NB4 (cell line): ENCODE results near the gene SEMA6B.

Source experiments
- DNase-seq: peaks from one replicate; pipeline ENCODE4 v3.0.0; 2010; ENCODE audit warnings: low read depth
- H3K4me3 ChIP-seq: one replicate; pipeline ENCODE4 v1.5.1; 2011; ENCODE audit warnings: mild to moderate bottlenecking, low read depth, low read length, moderate library complexity
- CTCF ChIP-seq: IDR thresholded peaks from one replicate; pipeline ENCODE4 v1.5.1; 2012; ENCODE audit warnings: low read depth, low read length
- MYC ChIP-seq: IDR thresholded peaks from 2 replicates; pipeline ENCODE4 v1.6.1; 2011; ENCODE audit warnings: low read depth, low read length
- POLR2A ChIP-seq: IDR thresholded peaks from 2 replicates; pipeline ENCODE4 v1.6.1; 2011; ENCODE audit warnings: mild to moderate bottlenecking; ENCODE audit not compliant: insufficient read length; ENCODE audit errors: extremely low read depth
- TF ChIP-seq, protein P1 (sequence below): IDR thresholded peaks from 2 replicates; pipeline ENCODE4 v1.6.1; 2011; ENCODE audit warnings: low read depth, low read length

Gene SEMA6B

DNA sequence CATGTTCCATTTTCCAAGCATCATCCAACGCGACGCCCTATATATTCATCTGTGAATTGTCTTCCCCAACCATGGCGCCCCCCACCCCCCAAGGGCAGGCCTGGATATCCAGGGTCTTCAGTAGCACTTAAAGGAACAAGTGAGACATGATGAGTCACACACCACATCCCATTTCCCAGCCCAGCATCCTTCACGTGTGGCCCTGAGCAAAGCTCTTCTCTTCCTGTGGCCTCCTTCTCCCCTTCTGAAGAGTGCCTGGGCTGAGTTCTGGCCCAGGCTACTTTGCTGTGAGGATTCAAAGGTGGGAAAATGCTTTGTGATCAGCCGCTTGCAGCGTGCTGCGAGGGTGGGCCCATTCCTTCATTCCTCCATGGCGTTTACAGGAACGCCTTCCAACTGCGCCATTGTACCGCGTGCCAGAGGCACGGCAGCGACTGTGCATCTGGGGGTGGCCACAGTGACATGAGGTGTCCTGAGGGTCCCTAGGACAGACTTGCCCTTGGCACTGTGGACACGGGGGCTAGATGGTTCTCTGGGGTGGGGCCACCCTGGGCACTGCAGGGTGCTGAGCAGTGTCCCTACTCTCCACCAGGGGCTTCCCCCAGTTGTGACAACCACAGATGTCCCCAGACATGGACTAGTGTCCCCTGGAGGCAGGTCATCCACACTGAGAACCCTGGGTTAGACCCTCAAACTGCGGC, 52.9 kb downstream of the SEMA6B start:
- no peak for TF ChIP-seq POLR2A
- TF ChIP-seq, protein P1, sequence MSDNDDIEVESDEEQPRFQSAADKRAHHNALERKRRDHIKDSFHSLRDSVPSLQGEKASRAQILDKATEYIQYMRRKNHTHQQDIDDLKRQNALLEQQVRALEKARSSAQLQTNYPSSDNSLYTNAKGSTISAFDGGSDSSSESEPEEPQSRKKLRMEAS, result no peak
- TF ChIP-seq MYC, result no peak
- TF ChIP-seq CTCF, result no peak
- no peak overlapping the region for H3K4me3 ChIP-seq
- peak; percentile 73 for DNase-seq

DNA sequence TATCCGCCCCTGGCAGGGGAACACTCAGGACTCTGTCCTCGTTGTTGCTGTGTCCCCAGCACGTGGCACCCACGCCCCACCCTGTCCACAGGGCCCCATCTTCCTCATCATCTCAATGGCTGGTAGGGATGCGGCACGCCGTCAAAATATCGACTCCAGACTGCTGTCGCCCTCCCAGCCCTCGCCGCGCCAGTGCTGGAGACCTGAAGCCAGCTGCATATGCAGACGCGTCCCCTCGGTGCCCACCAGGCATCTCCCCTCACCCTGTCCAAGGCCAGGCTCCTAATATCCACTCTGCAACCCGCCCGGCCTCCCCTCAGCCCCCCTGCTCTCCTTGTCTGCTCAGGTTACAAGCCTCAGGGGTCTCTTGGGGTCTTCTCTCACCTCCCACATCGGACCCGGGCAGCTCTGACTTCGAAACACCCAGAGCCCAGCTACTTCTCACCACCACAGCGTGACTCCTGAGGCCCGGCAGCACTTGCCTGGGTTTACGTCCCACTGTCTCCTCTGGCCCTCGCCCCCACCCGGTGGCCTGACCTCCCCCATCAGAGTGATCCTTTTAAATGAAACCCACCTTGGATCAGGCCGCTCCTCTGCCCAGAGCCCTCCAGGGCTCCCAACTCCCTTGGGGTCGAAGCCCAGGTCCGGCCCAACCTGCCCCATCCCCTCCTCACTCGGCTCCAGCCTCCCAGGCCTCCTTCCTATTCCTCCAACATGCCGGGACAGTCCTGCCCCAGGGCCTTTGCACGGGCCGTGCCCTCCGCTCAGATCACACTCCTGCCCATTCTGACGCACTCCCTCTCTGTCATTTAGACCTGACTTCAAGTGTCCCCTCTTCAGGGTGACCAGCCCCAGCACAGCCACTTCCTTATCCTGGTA, 53.7 kb downstream of the SEMA6B start:
- no peak for DNase-seq
- TF ChIP-seq MYC (no peak), POLR2A (no peak), CTCF (no peak)
- TF ChIP-seq, protein P1, result no peak
- H3K4me3 ChIP-seq, result no peak overlapping the region

- TF ChIP-seq CTCF (no peak), POLR2A (no peak), MYC (no peak)
- TF ChIP-seq, protein P1, result no peak
- DNase-seq, result peak; percentile 48
- no peak overlapping the region for H3K4me3 ChIP-seq
Measured at GRCh38 chr19:4504891-4505569, 54.5 kb downstream of the SEMA6B start.

DNA sequence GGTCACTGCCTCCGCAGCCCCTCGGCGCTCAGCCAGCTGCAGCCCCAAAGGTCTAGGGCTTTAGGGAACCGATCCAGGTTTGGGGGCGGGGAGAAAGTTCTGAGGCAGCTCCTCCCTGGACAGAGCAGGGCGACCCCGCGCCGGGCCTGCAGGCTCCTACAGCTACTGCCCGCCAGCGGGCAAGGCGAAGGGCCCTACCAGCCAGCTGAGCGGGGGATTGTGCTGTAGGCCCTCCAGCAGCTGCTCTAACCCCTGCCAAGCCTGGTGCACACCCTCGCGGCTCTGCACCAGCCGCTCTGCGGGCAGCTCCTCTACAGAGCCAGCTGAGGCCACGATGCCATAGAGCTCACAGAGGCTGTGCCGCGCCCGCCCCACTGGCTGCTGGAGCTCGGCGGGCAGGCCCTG, 55.2 kb downstream of the SEMA6B start:
- DNase-seq, result no peak
- H3K4me3 ChIP-seq, result no peak overlapping the region
- TF ChIP-seq POLR2A (no peak), CTCF (no peak), MYC (no peak)

DNA sequence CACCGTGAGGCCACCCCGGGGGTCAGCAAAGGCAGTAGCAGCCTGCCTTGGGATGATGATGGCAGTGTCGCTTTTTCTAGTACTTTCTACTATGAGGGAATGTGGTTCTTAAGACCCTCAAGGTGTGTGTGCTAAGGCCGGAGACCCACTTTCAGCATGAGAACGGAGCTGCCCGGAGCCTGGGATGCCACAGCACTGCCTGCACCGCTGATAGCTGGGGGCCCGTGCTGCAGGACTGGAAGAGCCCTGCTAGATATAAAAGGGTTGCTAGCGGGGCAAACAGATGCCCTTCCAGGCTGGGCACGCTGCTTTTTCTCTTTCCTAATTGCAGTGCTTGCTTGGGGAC, 55.7 kb downstream of the SEMA6B start:
- TF ChIP-seq POLR2A, result no peak
- no peak for TF ChIP-seq CTCF
- TF ChIP-seq, protein P1, result no peak
- TF ChIP-seq MYC, result no peak

More for the DNA sequence above, 55.7 kb downstream of the SEMA6B start:
- no peak for DNase-seq
- H3K4me3 ChIP-seq, result no peak overlapping the region
